Measurements from ENCODE around the gene SOSTDC1.
"Not testable (repeated sequence)": the region's sequence is repeated elsewhere in the genome, so short reads cannot be mapped to it uniquely, and the experiment has no call there.

Gene SOSTDC1

DNA sequence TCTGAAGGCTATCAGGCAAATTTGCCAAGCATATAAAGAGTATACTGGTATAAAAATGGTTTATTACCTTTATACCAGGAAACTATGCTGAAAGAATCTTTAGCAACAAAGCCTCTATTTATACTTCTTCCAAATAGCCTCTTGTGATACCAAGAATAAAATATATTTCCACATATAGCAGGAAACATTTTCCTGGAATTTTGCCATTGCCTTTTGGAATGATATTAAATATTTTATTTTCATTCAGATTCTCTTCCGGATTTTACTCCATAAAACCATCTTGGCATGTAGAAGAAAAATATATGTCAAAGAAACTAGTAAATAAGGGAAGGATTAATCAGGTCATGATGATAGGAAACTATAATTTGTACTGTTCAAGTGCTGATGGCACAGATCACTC, 17.7 kb downstream of the SOSTDC1 start (continued):
- TF ChIP-seq, protein P1, sequence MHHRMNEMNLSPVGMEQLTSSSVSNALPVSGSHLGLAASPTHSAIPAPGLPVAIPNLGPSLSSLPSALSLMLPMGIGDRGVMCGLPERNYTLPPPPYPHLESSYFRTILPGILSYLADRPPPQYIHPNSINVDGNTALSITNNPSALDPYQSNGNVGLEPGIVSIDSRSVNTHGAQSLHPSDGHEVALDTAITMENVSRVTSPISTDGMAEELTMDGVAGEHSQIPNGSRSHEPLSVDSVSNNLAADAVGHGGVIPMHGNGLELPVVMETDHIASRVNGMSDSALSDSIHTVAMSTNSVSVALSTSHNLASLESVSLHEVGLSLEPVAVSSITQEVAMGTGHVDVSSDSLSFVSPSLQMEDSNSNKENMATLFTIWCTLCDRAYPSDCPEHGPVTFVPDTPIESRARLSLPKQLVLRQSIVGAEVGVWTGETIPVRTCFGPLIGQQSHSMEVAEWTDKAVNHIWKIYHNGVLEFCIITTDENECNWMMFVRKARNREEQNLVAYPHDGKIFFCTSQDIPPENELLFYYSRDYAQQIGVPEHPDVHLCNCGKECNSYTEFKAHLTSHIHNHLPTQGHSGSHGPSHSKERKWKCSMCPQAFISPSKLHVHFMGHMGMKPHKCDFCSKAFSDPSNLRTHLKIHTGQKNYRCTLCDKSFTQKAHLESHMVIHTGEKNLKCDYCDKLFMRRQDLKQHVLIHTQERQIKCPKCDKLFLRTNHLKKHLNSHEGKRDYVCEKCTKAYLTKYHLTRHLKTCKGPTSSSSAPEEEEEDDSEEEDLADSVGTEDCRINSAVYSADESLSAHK (tag by site-specific recombination; IDR thresholded peaks at IDR 0.05): no peak
- no peak for TF ChIP-seq GFI1B (tag by site-specific recombination; IDR thresholded peaks at IDR 0.05)
- no peak for TF ChIP-seq ZSCAN16 (tag by site-specific recombination; IDR thresholded peaks at IDR 0.05)
- no peak for TF ChIP-seq KLF16 (tag by site-specific recombination; IDR thresholded peaks at IDR 0.05)
- TF ChIP-seq ZNF214 (tag by site-specific recombination; IDR thresholded peaks at IDR 0.05; ENCODE audit: borderline replicate concordance): no peak
- no peak for TF ChIP-seq TRIM28 (IDR thresholded peaks at IDR 0.05; ENCODE audit: borderline replicate concordance, low read length)
- TF ChIP-seq ZNF621 (tag by site-specific recombination; IDR thresholded peaks at IDR 0.05): no peak
- TF ChIP-seq GLIS1 (tag by site-specific recombination; IDR thresholded peaks at IDR 0.05): no peak
- no peak for TF ChIP-seq ZNF623 (tag by site-specific recombination; IDR thresholded peaks at IDR 0.05)
- TF ChIP-seq MYNN (tag by site-specific recombination; IDR thresholded peaks at IDR 0.05; ENCODE audit: borderline replicate concordance): no peak
- no peak for TF ChIP-seq FEZF1 (tag by site-specific recombination; IDR thresholded peaks at IDR 0.05)

DNA sequence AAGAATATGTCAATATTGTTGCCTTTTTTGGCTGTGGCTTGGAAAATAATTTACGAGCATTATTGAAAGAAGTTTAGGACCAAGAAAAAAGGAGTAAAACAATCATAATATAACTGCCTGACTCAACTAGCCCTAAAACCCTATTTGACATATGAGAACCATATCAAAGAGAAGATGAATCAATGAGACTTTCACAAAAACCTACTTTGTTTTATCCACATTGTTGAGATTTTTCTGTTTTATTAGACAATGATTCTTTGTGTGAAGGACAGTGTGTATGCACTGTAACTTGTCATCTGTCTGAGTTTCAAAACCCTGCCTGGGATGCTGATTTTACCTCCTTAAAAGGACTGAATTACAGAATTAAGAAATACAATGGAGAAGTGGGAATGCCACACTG, 19.0 kb downstream of the SOSTDC1 start:
- Histone ChIP-seq H3K36me3 (ENCODE audit: control insufficient read depth in 2 of 2, insufficient read depth in 1 of 2, low read length in 2 of 2) (no peaks in the 10 kb centered on the region), H3K9me3 (ENCODE audit: control insufficient read depth, insufficient read depth, low read depth, low read length) (no peaks in the 10 kb centered on the region), H3K4me3 (ENCODE audit: low read depth, low read length) (no peak overlapping the region), H3K27ac (ENCODE audit: extremely low read depth, low read depth, low read length) (no peak overlapping the region), H3K4me1 (ENCODE audit: control insufficient read depth, insufficient read depth, low read length) (no peaks in the 10 kb centered on the region)
- CTCF ChIA-PET: no interaction called here
- POLR2A ChIA-PET: no interaction called here
- no peak for TF ChIP-seq ZNF114 (tag by site-specific recombination; IDR thresholded peaks at IDR 0.05)
- TF ChIP-seq ZNF132 (tag by site-specific recombination; IDR thresholded peaks at IDR 0.05; ENCODE audit: borderline replicate concordance): no peak
- TF ChIP-seq ZNF23 (tag by site-specific recombination; IDR thresholded peaks at IDR 0.05; ENCODE audit: borderline replicate concordance): no peak
- no peak for TF ChIP-seq ZNF76 (tag by site-specific recombination; IDR thresholded peaks at IDR 0.05; ENCODE audit: borderline replicate concordance, low read depth)
- TF ChIP-seq ZNF776 (tag by site-specific recombination; IDR thresholded peaks at IDR 0.05; ENCODE audit: borderline replicate concordance): no peak
- no peak for TF ChIP-seq ZNF791 (tag by site-specific recombination; IDR thresholded peaks at IDR 0.05)
- TF ChIP-seq ZNF843 (tag by site-specific recombination; IDR thresholded peaks at IDR 0.05): no peak
- no peak for TF ChIP-seq ZNF747 (tag by site-specific recombination; IDR thresholded peaks at IDR 0.05)
- TF ChIP-seq FEZF1 (tag by site-specific recombination; IDR thresholded peaks at IDR 0.05): no peak
- TF ChIP-seq SP7 (tag by site-specific recombination; IDR thresholded peaks at IDR 0.05): no peak
- TF ChIP-seq, protein P2, sequence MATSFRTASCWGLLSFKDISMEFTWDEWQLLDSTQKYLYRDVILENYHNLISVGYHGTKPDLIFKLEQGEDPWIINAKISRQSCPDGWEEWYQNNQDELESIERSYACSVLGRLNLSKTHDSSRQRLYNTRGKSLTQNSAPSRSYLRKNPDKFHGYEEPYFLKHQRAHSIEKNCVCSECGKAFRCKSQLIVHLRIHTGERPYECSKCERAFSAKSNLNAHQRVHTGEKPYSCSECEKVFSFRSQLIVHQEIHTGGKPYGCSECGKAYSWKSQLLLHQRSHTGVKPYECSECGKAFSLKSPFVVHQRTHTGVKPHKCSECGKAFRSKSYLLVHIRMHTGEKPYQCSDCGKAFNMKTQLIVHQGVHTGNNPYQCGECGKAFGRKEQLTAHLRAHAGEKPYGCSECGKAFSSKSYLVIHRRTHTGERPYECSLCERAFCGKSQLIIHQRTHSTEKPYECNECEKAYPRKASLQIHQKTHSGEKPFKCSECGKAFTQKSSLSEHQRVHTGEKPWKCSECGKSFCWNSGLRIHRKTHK (tag by site-specific recombination; IDR thresholded peaks at IDR 0.05): no peak
- TF ChIP-seq ZSCAN30 (tag by site-specific recombination; IDR thresholded peaks at IDR 0.05): no peak
- no peak for TF ChIP-seq PRDM1 (tag by site-specific recombination; IDR thresholded peaks at IDR 0.05)
- TF ChIP-seq, protein P3, sequence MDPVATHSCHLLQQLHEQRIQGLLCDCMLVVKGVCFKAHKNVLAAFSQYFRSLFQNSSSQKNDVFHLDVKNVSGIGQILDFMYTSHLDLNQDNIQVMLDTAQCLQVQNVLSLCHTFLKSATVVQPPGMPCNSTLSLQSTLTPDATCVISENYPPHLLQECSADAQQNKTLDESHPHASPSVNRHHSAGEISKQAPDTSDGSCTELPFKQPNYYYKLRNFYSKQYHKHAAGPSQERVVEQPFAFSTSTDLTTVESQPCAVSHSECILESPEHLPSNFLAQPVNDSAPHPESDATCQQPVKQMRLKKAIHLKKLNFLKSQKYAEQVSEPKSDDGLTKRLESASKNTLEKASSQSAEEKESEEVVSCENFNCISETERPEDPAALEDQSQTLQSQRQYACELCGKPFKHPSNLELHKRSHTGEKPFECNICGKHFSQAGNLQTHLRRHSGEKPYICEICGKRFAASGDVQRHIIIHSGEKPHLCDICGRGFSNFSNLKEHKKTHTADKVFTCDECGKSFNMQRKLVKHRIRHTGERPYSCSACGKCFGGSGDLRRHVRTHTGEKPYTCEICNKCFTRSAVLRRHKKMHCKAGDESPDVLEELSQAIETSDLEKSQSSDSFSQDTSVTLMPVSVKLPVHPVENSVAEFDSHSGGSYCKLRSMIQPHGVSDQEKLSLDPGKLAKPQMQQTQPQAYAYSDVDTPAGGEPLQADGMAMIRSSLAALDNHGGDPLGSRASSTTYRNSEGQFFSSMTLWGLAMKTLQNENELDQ (tag by site-specific recombination; IDR thresholded peaks at IDR 0.05; ENCODE audit: low read depth): no peak
- TF ChIP-seq OSR2 (tag by site-specific recombination; IDR thresholded peaks at IDR 0.05): no peak
- TF ChIP-seq, protein P4, sequence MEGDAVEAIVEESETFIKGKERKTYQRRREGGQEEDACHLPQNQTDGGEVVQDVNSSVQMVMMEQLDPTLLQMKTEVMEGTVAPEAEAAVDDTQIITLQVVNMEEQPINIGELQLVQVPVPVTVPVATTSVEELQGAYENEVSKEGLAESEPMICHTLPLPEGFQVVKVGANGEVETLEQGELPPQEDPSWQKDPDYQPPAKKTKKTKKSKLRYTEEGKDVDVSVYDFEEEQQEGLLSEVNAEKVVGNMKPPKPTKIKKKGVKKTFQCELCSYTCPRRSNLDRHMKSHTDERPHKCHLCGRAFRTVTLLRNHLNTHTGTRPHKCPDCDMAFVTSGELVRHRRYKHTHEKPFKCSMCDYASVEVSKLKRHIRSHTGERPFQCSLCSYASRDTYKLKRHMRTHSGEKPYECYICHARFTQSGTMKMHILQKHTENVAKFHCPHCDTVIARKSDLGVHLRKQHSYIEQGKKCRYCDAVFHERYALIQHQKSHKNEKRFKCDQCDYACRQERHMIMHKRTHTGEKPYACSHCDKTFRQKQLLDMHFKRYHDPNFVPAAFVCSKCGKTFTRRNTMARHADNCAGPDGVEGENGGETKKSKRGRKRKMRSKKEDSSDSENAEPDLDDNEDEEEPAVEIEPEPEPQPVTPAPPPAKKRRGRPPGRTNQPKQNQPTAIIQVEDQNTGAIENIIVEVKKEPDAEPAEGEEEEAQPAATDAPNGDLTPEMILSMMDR (tag by site-specific recombination; IDR thresholded peaks at IDR 0.05): no peak

DNA sequence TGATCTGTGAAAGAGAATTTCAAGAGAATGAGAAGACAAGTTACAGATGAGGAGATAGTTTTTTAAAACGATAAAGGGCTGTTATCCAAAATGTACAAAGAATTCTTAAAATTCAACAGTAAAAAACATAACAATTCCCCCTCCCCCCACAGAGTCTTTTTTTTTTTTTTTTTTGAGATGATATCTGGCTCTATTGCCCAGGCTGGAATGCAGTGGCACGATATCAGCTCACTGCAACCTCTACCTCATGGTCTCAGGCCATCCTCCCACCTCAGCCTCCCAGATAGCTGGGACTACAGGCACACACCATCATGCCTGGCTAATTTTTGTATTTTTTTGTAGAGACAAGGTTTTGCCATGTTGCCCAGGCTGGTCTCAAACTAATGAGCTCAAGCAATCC, 21.7 kb downstream of the SOSTDC1 start:
- H3K4me3 ChIP-seq (ENCODE audit: low read depth, low read length); H3K36me3 ChIP-seq (ENCODE audit: control insufficient read depth in 2 of 2, insufficient read depth in 1 of 2, low read length in 2 of 2); H3K4me1 ChIP-seq (ENCODE audit: control insufficient read depth, insufficient read depth, low read length); H3K27ac ChIP-seq (ENCODE audit: extremely low read depth, low read depth, low read length); H3K9me3 ChIP-seq (ENCODE audit: control insufficient read depth, insufficient read depth, low read depth, low read length); POLR2A ChIA-PET: not testable (repeated sequence)
- CTCF ChIA-PET: interaction anchor here (1.2 kb wide), 1 partner anchor 11 kb away, joined by 3 read pairs; no protein-coding TSS in a partner anchor
